H1 (cell line): Measurements from ENCODE around the gene COMMD8.

Source experiments
- CTCF ChIP-seq, 3 experiments: IDR thresholded peaks; 1 replicate in 2 of 3; 2 replicates in 1 of 3; pipeline versions ENCODE4 v1.5.1 to v1.6.1; 2011; ENCODE audit warnings: low read length in 3 of 3, mild to moderate bottlenecking in 3 of 3, inconsistent platforms in 2 of 3, low read depth in 1 of 3, moderate library complexity in 1 of 3; ENCODE audit not compliant: insufficient read depth in 1 of 3; ENCODE audit errors: control extremely low read depth in 1 of 3
- JUN ChIP-seq: IDR thresholded peaks from 2 replicates; pipeline ENCODE4 v1.6.1; 2011; ENCODE audit warnings: low read depth, mild to moderate bottlenecking, improper control_type of control experiment, low read length

GRCh38 chr4:47484168-47484567, 20.7 kb upstream of the COMMD8 start:
- TF ChIP-seq CTCF (IDR thresholded peaks at IDR 0.05; ENCODE audit: control extremely low read depth in 1 of 3, insufficient read depth in 1 of 3, low read depth in 1 of 3, low read length in 3 of 3): no peak
- no peak for TF ChIP-seq JUN
